ENCODE results near the gene ILK.

DNA sequence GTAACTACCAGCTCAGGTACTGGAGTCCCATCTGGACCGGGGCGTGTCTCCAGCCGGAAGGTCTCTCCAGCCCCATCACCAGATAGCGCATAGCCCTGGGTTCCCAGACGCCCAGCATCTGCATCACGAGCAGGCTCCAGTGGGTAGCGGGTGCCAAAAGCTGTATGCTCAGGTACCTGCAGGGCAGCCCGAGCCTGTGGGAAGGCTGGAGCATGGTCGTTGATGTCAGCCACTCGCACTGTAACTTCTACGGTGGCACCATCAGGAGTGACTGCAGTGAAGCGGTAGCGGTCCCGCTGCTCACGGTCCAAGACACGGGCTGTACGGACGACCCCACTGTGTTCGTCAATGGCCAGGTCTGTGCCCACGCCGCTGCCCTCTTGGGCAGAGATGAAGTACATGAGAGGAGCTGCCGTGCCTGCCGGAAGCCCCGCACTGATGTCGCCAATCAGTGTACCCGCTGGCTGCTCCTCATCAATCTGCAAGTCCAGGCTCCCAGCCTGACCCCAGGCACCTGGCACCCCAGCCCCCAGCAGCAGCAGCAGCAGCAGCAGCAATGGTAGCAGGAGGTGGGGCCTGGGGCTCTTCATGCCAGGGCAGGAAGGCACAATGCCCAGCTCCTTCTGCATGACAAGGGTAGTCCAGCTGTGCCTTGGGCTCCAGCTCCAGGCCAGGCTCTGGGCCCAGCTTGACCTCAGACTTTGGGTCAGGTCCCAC is 37.6 kb downstream of the ILK start:
- TF ChIP-seq, protein P1, sequence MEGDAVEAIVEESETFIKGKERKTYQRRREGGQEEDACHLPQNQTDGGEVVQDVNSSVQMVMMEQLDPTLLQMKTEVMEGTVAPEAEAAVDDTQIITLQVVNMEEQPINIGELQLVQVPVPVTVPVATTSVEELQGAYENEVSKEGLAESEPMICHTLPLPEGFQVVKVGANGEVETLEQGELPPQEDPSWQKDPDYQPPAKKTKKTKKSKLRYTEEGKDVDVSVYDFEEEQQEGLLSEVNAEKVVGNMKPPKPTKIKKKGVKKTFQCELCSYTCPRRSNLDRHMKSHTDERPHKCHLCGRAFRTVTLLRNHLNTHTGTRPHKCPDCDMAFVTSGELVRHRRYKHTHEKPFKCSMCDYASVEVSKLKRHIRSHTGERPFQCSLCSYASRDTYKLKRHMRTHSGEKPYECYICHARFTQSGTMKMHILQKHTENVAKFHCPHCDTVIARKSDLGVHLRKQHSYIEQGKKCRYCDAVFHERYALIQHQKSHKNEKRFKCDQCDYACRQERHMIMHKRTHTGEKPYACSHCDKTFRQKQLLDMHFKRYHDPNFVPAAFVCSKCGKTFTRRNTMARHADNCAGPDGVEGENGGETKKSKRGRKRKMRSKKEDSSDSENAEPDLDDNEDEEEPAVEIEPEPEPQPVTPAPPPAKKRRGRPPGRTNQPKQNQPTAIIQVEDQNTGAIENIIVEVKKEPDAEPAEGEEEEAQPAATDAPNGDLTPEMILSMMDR (IDR thresholded peaks at IDR 0.05), result no peak
- TF ChIP-seq POLR2A (IDR thresholded peaks at IDR 0.05), result no peak

All from body of pancreas (tissue), 4 donors.